GM19099 (cell line): ENCODE results near the gene ACAN.

Experiments used
- POLR2A ChIP-seq: IDR thresholded peaks from 3 replicates; pipeline ENCODE4 v1.6.1; 2011; ENCODE audit warnings: low read depth; ENCODE audit not compliant: insufficient read length; ENCODE audit errors: extremely low read depth

ACAN gene

GRCh38 chr15:88876573-88876972 is 73.3 kb downstream of the ACAN start:
- TF ChIP-seq POLR2A: no peak

- no peak for TF ChIP-seq POLR2A
Measured at GRCh38 chr15:88877415-88877814, 74.2 kb downstream of the ACAN start.

GRCh38 chr15:88877906-88878305 is 74.7 kb downstream of the ACAN start:
- TF ChIP-seq POLR2A: no peak

GRCh38 chr15:88878720-88879184 is 75.5 kb downstream of the ACAN start:
- no peak for TF ChIP-seq POLR2A

- TF ChIP-seq POLR2A: no peak
Measured at GRCh38 chr15:88880944-88881740, 77.9 kb downstream of the ACAN start.

GRCh38 chr15:88881775-88882174 is 78.5 kb downstream of the ACAN start:
- no peak for TF ChIP-seq POLR2A

- no peak for TF ChIP-seq POLR2A
Measured at GRCh38 chr15:88882785-88883184, 79.5 kb downstream of the ACAN start.

- no peak for TF ChIP-seq POLR2A
Measured at GRCh38 chr15:88887068-88887580, 83.9 kb downstream of the ACAN start.

- TF ChIP-seq POLR2A: no peak
Measured at GRCh38 chr15:88888719-88889118, 85.5 kb downstream of the ACAN start.

GRCh38 chr15:88890495-88890894 is 87.3 kb downstream of the ACAN start:
- TF ChIP-seq POLR2A: no peak

- TF ChIP-seq POLR2A: no peak
Measured at GRCh38 chr15:88891540-88892254, 88.5 kb downstream of the ACAN start.

GRCh38 chr15:88894348-88894818 is 91.1 kb downstream of the ACAN start:
- no peak for TF ChIP-seq POLR2A

- no peak for TF ChIP-seq POLR2A
Measured at GRCh38 chr15:88894819-88895767, 91.9 kb downstream of the ACAN start, which contains the start of gene HAPLN3. Gene HAPLN3, minus strand, starts transcription at chr15:88895544. Its CDS starts 8,246 bp downstream, at chr15:88887298.

GRCh38 chr15:88896333-88897033 is 93.2 kb downstream of the ACAN start:
- TF ChIP-seq POLR2A: no peak
